Parathyroid adenoma (tissue), 2 donors: ENCODE measurements around the gene SRBD1.

ENCODE experiments used
- H2AFZ ChIP-seq: fragments of 300-600 bp; sonication (generic); one replicate; pipeline ENCODE4 v1.7.0; 2017; ENCODE audit warnings: antibody characterized with exemption, mild to moderate bottlenecking
- H3K27ac ChIP-seq: fragments of 300-600 bp; sonication (generic); one replicate; pipeline ENCODE4 v1.7.0; 2017
- H3K27me3 ChIP-seq: fragments of 300-600 bp; sonication (generic); one replicate; pipeline ENCODE4 v1.7.0; 2017; ENCODE audit warnings: low read length; ENCODE audit not compliant: control insufficient read depth, insufficient read depth
- H3K36me3 ChIP-seq: fragments of 300-600 bp; sonication (generic); one replicate; pipeline ENCODE4 v1.7.0; 2017; ENCODE audit warnings: low read length; ENCODE audit not compliant: control insufficient read depth, insufficient read depth
- H3K4me1 ChIP-seq: fragments of 300-600 bp; sonication (generic); one replicate; pipeline ENCODE4 v1.7.0; 2017; ENCODE audit warnings: control low read depth
- H3K4me2 ChIP-seq: fragments of 300-600 bp; sonication (generic); one replicate; pipeline ENCODE4 v1.7.0; 2017; ENCODE audit warnings: low read length
- H3K4me3 ChIP-seq: fragments of 300-600 bp; sonication (generic); one replicate; pipeline ENCODE4 v1.7.0; 2017; ENCODE audit warnings: low read depth, low read length
- H3K79me2 ChIP-seq: fragments of 300-600 bp; sonication (generic); one replicate; pipeline ENCODE4 v1.7.0; 2017; ENCODE audit warnings: control low read depth
- H3K9ac ChIP-seq: fragments of 300-600 bp; sonication (generic); one replicate; pipeline ENCODE4 v1.7.0; 2017; ENCODE audit warnings: mild to moderate bottlenecking
- H3K9me3 ChIP-seq: fragments of 300-600 bp; sonication (generic); one replicate; pipeline ENCODE4 v1.7.0; 2017; ENCODE audit warnings: low read length; ENCODE audit not compliant: control insufficient read depth
- CTCF ChIP-seq: fragments of 300-600 bp; sonication (generic); IDR thresholded peaks from one replicate; pipeline ENCODE4 v1.7.0; 2017; ENCODE audit warnings: antibody characterized with exemption, mild to moderate bottlenecking
- donor health status: primary hyperparathyroidism.

Gene SRBD1

GRCh38 chr2:45524016-45524415 lies 87.1 kb downstream of the SRBD1 start:
- H3K9ac ChIP-seq: no peak overlapping the region
- TF ChIP-seq CTCF: no peak

GRCh38 chr2:45518546-45518945 lies 92.5 kb downstream of the SRBD1 start:
- Histone ChIP-seq H3K79me2 (no peaks in the 10 kb centered on the region), H3K4me2 (no peak overlapping the region), H3K36me3 (no peaks in the 10 kb centered on the region), H3K9ac (no peak overlapping the region), H3K4me1 (no peaks in the 10 kb centered on the region), H3K4me3 (no peak overlapping the region), H3K27ac (no peak overlapping the region), H2AFZ (no peak overlapping the region), H3K27me3 (no peaks in the 10 kb centered on the region), H3K9me3 (no peaks in the 10 kb centered on the region)
- no peak for TF ChIP-seq CTCF

More at GRCh38 chr2:45524016-45524415, 87.1 kb downstream of the SRBD1 start:
- Histone ChIP-seq H3K4me3 (no peak overlapping the region), H3K36me3 (no peaks in the 10 kb centered on the region), H2AFZ (no peak overlapping the region), H3K79me2 (no peaks in the 10 kb centered on the region), H3K9me3 (no peaks in the 10 kb centered on the region), H3K27me3 (no peaks in the 10 kb centered on the region), H3K4me1 (no peaks in the 10 kb centered on the region), H3K27ac (no peak overlapping the region), H3K4me2 (no peak overlapping the region)

- Histone ChIP-seq H3K4me2 (no peak overlapping the region), H3K4me1 (no peaks in the 10 kb centered on the region), H3K4me3 (no peak overlapping the region), H2AFZ (no peak overlapping the region), H3K9ac (no peak overlapping the region), H3K79me2 (no peaks in the 10 kb centered on the region), H3K36me3 (no peaks in the 10 kb centered on the region), H3K27me3 (no peaks in the 10 kb centered on the region), H3K27ac (no peak overlapping the region), H3K9me3 (no peaks in the 10 kb centered on the region)
- no peak for TF ChIP-seq CTCF
These were observed 100.2 kb downstream of the SRBD1 start for GRCh38 chr2:45510701-45511420.

GRCh38 chr2:45506756-45507155 lies 104.3 kb downstream of the SRBD1 start:
- no peak overlapping the region for H3K4me3 ChIP-seq
- TF ChIP-seq CTCF: no peak
- no peak overlapping the region for H3K9ac ChIP-seq
- no peaks in the 10 kb centered on the region for H3K9me3 ChIP-seq
- no peak overlapping the region for H3K4me2 ChIP-seq
- no peaks in the 10 kb centered on the region for H3K4me1 ChIP-seq
- no peak overlapping the region for H3K27ac ChIP-seq
- H3K27me3 ChIP-seq: no peaks in the 10 kb centered on the region
- no peaks in the 10 kb centered on the region for H3K79me2 ChIP-seq
- no peak overlapping the region for H2AFZ ChIP-seq
- H3K36me3 ChIP-seq: no peaks in the 10 kb centered on the region

- Histone ChIP-seq H2AFZ (no peak overlapping the region), H3K27me3 (no peaks in the 10 kb centered on the region), H3K36me3 (no peaks in the 10 kb centered on the region), H3K9ac (no peak overlapping the region), H3K4me1 (no peaks in the 10 kb centered on the region), H3K9me3 (no peaks in the 10 kb centered on the region), H3K79me2 (no peaks in the 10 kb centered on the region), H3K27ac (no peak overlapping the region), H3K4me2 (no peak overlapping the region), H3K4me3 (no peak overlapping the region)
- no peak for TF ChIP-seq CTCF
These were observed 105.9 kb downstream of the SRBD1 start for GRCh38 chr2:45505138-45505537.
